Measurements from ENCODE around the gene PLAAT4.
"Not testable (repeated sequence)": the region's sequence is repeated elsewhere in the genome, so short reads cannot be mapped to it uniquely, and the experiment has no call there.

GRCh38 chr11:63531074-63531792, 5.4 kb upstream of the PLAAT4 start:
- not testable (repeated sequence) for TF ChIP-seq SUZ12 (IDR thresholded peaks at IDR 0.05; ENCODE audit: extremely low read depth, insufficient read depth, insufficient read length); ZNF274 (IDR thresholded peaks at IDR 0.05; ENCODE audit: low read depth, low read length); YY1 (IDR thresholded peaks at IDR 0.05; ENCODE audit: insufficient read depth, insufficient read length)

All from NT2/D1 (cell line).